ENCODE data around the gene RPL36A. TPM values are rescaled to one million over a fixed set of nuclear protein-coding genes. Genes with fewer than 3 reads are reported as not detected.

The RPL36A gene
- total RNA-seq, 1 donor from 2014 or later = 185 TPM

DNA sequence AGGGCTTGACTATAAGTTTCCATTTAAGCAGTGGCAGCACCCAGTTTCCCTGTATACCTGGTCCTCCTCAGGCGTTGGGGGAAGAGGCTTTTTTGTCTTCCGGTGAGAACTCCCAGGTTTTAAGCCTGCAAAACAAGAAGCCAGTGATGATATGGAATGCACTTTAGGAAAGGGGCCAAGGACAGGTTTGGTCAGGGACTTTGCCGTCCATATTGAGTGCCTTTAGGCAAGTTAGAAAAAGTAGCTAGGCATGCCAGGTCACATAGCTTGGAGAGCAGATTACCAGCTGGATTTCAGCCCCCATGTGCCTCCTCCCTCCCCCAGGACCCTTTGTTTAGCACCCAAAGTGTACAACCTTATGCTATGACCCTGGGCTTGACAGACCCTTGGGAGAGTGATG, 28.7 kb upstream of the RPL36A start:
- FAIRE-seq (peak; percentile 78), DNase-seq (ENCODE audit: low read depth) (no peak)
- no peak overlapping the region for H3K4me3 Mint-ChIP-seq (ENCODE audit: unreplicated experiment)
- Histone ChIP-seq H3K27me3 (ENCODE audit: insufficient read depth, low read length) (no peaks in the 10 kb centered on the region), H3K4me2 (ENCODE audit: low read length) (no peak overlapping the region), H3K27ac (ENCODE audit: low read depth, low read length) (no peak overlapping the region), H3K79me2 (ENCODE audit: insufficient read depth, low read length) (no peaks in the 10 kb centered on the region), H4K20me1 (ENCODE audit: insufficient read depth, low read length) (no peaks in the 10 kb centered on the region), H3K9me3 (ENCODE audit: insufficient read depth, low read depth, low read length) (no peaks in the 10 kb centered on the region), H3K4me1 (ENCODE audit: insufficient read depth, low read length) (no peaks in the 10 kb centered on the region), H3K36me3 (ENCODE audit: insufficient read depth, low read length) (no peaks in the 10 kb centered on the region), H3K4me3 (ENCODE audit: insufficient read depth, low read depth, low read length) (no peak overlapping the region), H2AFZ (ENCODE audit: low read depth, low read length) (no peak overlapping the region), H3K9ac (ENCODE audit: low read length) (no peak overlapping the region)
- no peak for TF ChIP-seq EZH2 (IDR thresholded peaks at IDR 0.05; ENCODE audit: insufficient read depth, low read length)
- TF ChIP-seq, protein P1, sequence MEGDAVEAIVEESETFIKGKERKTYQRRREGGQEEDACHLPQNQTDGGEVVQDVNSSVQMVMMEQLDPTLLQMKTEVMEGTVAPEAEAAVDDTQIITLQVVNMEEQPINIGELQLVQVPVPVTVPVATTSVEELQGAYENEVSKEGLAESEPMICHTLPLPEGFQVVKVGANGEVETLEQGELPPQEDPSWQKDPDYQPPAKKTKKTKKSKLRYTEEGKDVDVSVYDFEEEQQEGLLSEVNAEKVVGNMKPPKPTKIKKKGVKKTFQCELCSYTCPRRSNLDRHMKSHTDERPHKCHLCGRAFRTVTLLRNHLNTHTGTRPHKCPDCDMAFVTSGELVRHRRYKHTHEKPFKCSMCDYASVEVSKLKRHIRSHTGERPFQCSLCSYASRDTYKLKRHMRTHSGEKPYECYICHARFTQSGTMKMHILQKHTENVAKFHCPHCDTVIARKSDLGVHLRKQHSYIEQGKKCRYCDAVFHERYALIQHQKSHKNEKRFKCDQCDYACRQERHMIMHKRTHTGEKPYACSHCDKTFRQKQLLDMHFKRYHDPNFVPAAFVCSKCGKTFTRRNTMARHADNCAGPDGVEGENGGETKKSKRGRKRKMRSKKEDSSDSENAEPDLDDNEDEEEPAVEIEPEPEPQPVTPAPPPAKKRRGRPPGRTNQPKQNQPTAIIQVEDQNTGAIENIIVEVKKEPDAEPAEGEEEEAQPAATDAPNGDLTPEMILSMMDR (IDR thresholded peaks at IDR 0.05; ENCODE audit: insufficient read depth, low read depth, low read length) = no peak
- no peaks in the 10 kb centered on the region for H3K27me3 Mint-ChIP-seq (ENCODE audit: low read depth, unreplicated experiment)
- no peaks in the 10 kb centered on the region for H3K4me1 Mint-ChIP-seq (ENCODE audit: low read depth, unreplicated experiment)
- H3K36me3 Mint-ChIP-seq (ENCODE audit: low read depth, unreplicated experiment) = no peaks in the 10 kb centered on the region
- H3K27ac Mint-ChIP-seq (ENCODE audit: unreplicated experiment) = no peak overlapping the region
- H3K9me3 Mint-ChIP-seq (ENCODE audit: unreplicated experiment) = no peaks in the 10 kb centered on the region

DNA sequence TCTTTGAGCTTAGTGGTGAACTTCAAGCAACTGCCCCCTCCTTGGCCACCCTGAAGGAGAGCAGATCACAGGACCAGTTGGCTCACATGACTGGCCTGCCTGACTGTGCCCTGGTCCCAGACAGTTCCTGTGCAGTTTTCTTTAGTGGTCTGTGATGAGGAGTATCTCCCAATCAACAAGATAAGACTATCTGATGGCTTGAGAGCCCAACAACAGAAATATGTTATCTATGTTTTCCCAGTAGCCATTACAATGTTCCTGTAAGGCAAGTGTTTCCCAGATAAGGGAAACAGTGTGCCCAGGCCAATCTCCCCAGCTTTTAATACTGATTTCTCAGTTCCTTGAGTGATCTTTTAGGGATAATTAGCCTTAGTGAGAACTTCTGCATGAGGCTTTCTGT, 28.1 kb upstream of the RPL36A start:
- Histone ChIP-seq H3K27me3 (ENCODE audit: insufficient read depth, low read length) (no peaks in the 10 kb centered on the region), H3K4me2 (ENCODE audit: low read length) (no peak overlapping the region), H3K4me1 (ENCODE audit: insufficient read depth, low read length) (no peaks in the 10 kb centered on the region), H3K27ac (ENCODE audit: low read depth, low read length) (no peak overlapping the region), H3K9me3 (ENCODE audit: insufficient read depth, low read depth, low read length) (no peaks in the 10 kb centered on the region), H3K9ac (ENCODE audit: low read length) (no peak overlapping the region), H3K4me3 (ENCODE audit: insufficient read depth, low read depth, low read length) (no peak overlapping the region), H3K36me3 (ENCODE audit: insufficient read depth, low read length) (no peaks in the 10 kb centered on the region), H3K79me2 (ENCODE audit: insufficient read depth, low read length) (no peaks in the 10 kb centered on the region), H2AFZ (ENCODE audit: low read depth, low read length) (no peak overlapping the region), H4K20me1 (ENCODE audit: insufficient read depth, low read length) (no peaks in the 10 kb centered on the region)
- H3K27me3 Mint-ChIP-seq (ENCODE audit: low read depth, unreplicated experiment) = no peaks in the 10 kb centered on the region
- FAIRE-seq (no peak), DNase-seq (ENCODE audit: low read depth) (no peak)
- no peaks in the 10 kb centered on the region for H3K36me3 Mint-ChIP-seq (ENCODE audit: low read depth, unreplicated experiment)
- H3K4me3 Mint-ChIP-seq (ENCODE audit: unreplicated experiment) = no peak overlapping the region
- no peak overlapping the region for H3K27ac Mint-ChIP-seq (ENCODE audit: unreplicated experiment)
- TF ChIP-seq, protein P1 (IDR thresholded peaks at IDR 0.05; ENCODE audit: insufficient read depth, low read depth, low read length) = no peak
- no peak for TF ChIP-seq EZH2 (IDR thresholded peaks at IDR 0.05; ENCODE audit: insufficient read depth, low read length)
- H3K4me1 Mint-ChIP-seq (ENCODE audit: low read depth, unreplicated experiment) = no peaks in the 10 kb centered on the region
- H3K9me3 Mint-ChIP-seq (ENCODE audit: unreplicated experiment) = no peaks in the 10 kb centered on the region

DNA sequence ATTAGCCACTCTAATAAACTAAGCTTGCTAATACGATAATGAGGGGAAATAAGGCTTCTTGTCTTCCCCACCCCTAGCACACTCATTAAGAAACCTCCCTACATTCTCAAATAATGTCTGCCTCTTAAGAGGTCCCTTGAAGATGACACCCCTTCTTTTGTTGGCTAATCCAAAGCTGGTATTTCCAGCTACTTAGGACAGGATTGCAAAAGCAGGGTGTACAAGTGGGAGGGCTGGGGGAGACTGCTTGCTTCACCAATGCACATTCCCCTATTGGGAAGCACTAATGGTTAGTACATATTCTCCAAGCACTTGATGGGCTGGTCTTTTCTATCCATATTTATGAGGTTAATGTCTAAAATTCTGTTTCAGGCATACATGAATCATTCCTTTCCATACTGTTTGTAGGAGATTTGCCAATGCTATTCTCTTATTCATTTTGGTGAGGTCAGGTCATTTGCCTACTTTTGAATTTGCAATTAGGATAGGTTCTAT, 25.5 kb upstream of the RPL36A start:
- no peaks in the 10 kb centered on the region for H3K9me3 ChIP-seq (ENCODE audit: insufficient read depth, low read depth, low read length)

More for the DNA sequence above, 25.5 kb upstream of the RPL36A start:
- Histone ChIP-seq H4K20me1 (ENCODE audit: insufficient read depth, low read length) (no peaks in the 10 kb centered on the region), H3K4me3 (ENCODE audit: insufficient read depth, low read depth, low read length) (no peak overlapping the region), H3K27ac (ENCODE audit: low read depth, low read length) (no peak overlapping the region), H3K27me3 (ENCODE audit: insufficient read depth, low read length) (no peaks in the 10 kb centered on the region), H3K9ac (ENCODE audit: low read length) (no peak overlapping the region), H2AFZ (ENCODE audit: low read depth, low read length) (no peak overlapping the region), H3K36me3 (ENCODE audit: insufficient read depth, low read length) (no peaks in the 10 kb centered on the region), H3K4me2 (ENCODE audit: low read length) (no peak overlapping the region), H3K4me1 (ENCODE audit: insufficient read depth, low read length) (no peaks in the 10 kb centered on the region), H3K79me2 (ENCODE audit: insufficient read depth, low read length) (no peaks in the 10 kb centered on the region)
- H3K9me3 Mint-ChIP-seq (ENCODE audit: unreplicated experiment) = no peaks in the 10 kb centered on the region
- H3K27ac Mint-ChIP-seq (ENCODE audit: unreplicated experiment) = no peak overlapping the region
- no peaks in the 10 kb centered on the region for H3K36me3 Mint-ChIP-seq (ENCODE audit: low read depth, unreplicated experiment)
- no peaks in the 10 kb centered on the region for H3K4me1 Mint-ChIP-seq (ENCODE audit: low read depth, unreplicated experiment)
- DNase-seq (ENCODE audit: low read depth) = no peak
- H3K27me3 Mint-ChIP-seq (ENCODE audit: low read depth, unreplicated experiment) = no peaks in the 10 kb centered on the region
- peak; percentile 81 for FAIRE-seq
- TF ChIP-seq, protein P1 (IDR thresholded peaks at IDR 0.05; ENCODE audit: insufficient read depth, low read depth, low read length) = no peak
- TF ChIP-seq EZH2 (IDR thresholded peaks at IDR 0.05; ENCODE audit: insufficient read depth, low read length) = no peak
- no peak overlapping the region for H3K4me3 Mint-ChIP-seq (ENCODE audit: unreplicated experiment)

Measured in astrocyte (in vitro differentiated cells and primary cell).